ENCODE data around the gene SV2B. TPM values are rescaled to one million over a fixed set of nuclear protein-coding genes. Genes with fewer than 3 reads are reported as not detected.

SV2B gene
- total RNA-seq, 1 experiment from 2014 or later, result not detected

- ChIA-PET POLR2A (ENCODE audit: unreplicated experiment) (no interaction called here), CTCF (no interaction called here)
- peaks cover 90% of the 10 kb centered on the region for H3K27me3 ChIP-seq (ENCODE audit: insufficient read depth, low read depth)
- H3K4me2 ChIP-seq, result no peak overlapping the region
- H3K4me1 ChIP-seq (replicated peaks; ENCODE audit: insufficient read depth), result no peaks in the 10 kb centered on the region
- no peaks in the 10 kb centered on the region for H3F3A ChIP-seq (ENCODE audit: insufficient read depth, low read depth)
- H4K20me1 ChIP-seq (ENCODE audit: insufficient read depth), result no peaks in the 10 kb centered on the region
- intact Hi-C loops (cut with micrococcal nuclease; ENCODE audit: unreplicated experiment), result no loop called here
- no peaks in the 10 kb centered on the region for H3K9me3 ChIP-seq (ENCODE audit: insufficient read depth, low read depth)
- H2AFZ ChIP-seq, result no peak overlapping the region
- BruUV-seq (replicated peaks), result no TSS peak
- no peaks in the 10 kb centered on the region for H3K9me2 ChIP-seq (ENCODE audit: insufficient read depth)
- TF ChIP-seq EZH2 (IDR thresholded peaks at IDR 0.05; ENCODE audit: low read depth) (no peak), CTCF (conservative IDR thresholded peaks at IDR 0.05) (no peak)
- H3K27ac ChIP-seq, result no peak overlapping the region
- no peak overlapping the region for H3K4me3 ChIP-seq
- H3K36me3 ChIP-seq (ENCODE audit: low read depth), result no peaks in the 10 kb centered on the region
- no peak for DNase-seq
- no peaks in the 10 kb centered on the region for H3K79me2 ChIP-seq (ENCODE audit: low read depth)
Observed at GRCh38 chr15:91116113-91117067, 16.3 kb downstream of the SV2B start.

- Histone ChIP-seq H4K20me1 (ENCODE audit: insufficient read depth) (no peaks in the 10 kb centered on the region), H3F3A (ENCODE audit: insufficient read depth, low read depth) (no peaks in the 10 kb centered on the region), H2AFZ (no peak overlapping the region), H3K36me3 (ENCODE audit: low read depth) (no peaks in the 10 kb centered on the region), H3K9me3 (ENCODE audit: insufficient read depth, low read depth) (no peaks in the 10 kb centered on the region), H3K4me3 (no peak overlapping the region), H3K79me2 (ENCODE audit: low read depth) (no peaks in the 10 kb centered on the region), H3K4me2 (no peak overlapping the region), H3K4me1 (replicated peaks; ENCODE audit: insufficient read depth) (no peaks in the 10 kb centered on the region), H3K9me2 (ENCODE audit: insufficient read depth) (no peaks in the 10 kb centered on the region), H3K27ac (no peak overlapping the region), H3K27me3 (ENCODE audit: insufficient read depth, low read depth) (peaks cover 88% of the 10 kb centered on the region)
- TF ChIP-seq EZH2 (IDR thresholded peaks at IDR 0.05; ENCODE audit: low read depth) (no peak), CTCF (conservative IDR thresholded peaks at IDR 0.05) (no peak)
- ChIA-PET CTCF (no interaction called here), POLR2A (ENCODE audit: unreplicated experiment) (no interaction called here)
- no TSS peak for BruUV-seq (replicated peaks)
- DNase-seq, result no peak
- intact Hi-C loops (cut with micrococcal nuclease; ENCODE audit: unreplicated experiment), result no loop called here
Observed at GRCh38 chr15:91117375-91117774, 17.3 kb downstream of the SV2B start.

GRCh38 chr15:91118817-91119590 lies 18.9 kb downstream of the SV2B start:
- no peaks in the 10 kb centered on the region for H3K9me2 ChIP-seq (ENCODE audit: insufficient read depth)
- no peak overlapping the region for H2AFZ ChIP-seq
- ChIA-PET CTCF (interaction anchor here (0.7 kb wide), 1 partner anchor 469 kb away, joined by 3 read pairs; no protein-coding TSS in a partner anchor), POLR2A (ENCODE audit: unreplicated experiment) (no interaction called here)
- H3K27me3 ChIP-seq (ENCODE audit: insufficient read depth, low read depth), result peaks cover 84% of the 10 kb centered on the region
- H3K4me2 ChIP-seq, result no peak overlapping the region
- no peak overlapping the region for H3K27ac ChIP-seq
- BruUV-seq (replicated peaks), result no TSS peak
- H3K79me2 ChIP-seq (ENCODE audit: low read depth), result no peaks in the 10 kb centered on the region
- intact Hi-C loops (cut with micrococcal nuclease; ENCODE audit: unreplicated experiment), result no loop called here
- H3F3A ChIP-seq (ENCODE audit: insufficient read depth, low read depth), result no peaks in the 10 kb centered on the region
- H3K36me3 ChIP-seq (ENCODE audit: low read depth), result no peaks in the 10 kb centered on the region
- H3K9me3 ChIP-seq (ENCODE audit: insufficient read depth, low read depth), result no peaks in the 10 kb centered on the region
- H3K4me3 ChIP-seq, result no peak overlapping the region
- no peak for TF ChIP-seq CTCF (conservative IDR thresholded peaks at IDR 0.05)
- no peak for TF ChIP-seq EZH2 (IDR thresholded peaks at IDR 0.05; ENCODE audit: low read depth)
- no peaks in the 10 kb centered on the region for H3K4me1 ChIP-seq (replicated peaks; ENCODE audit: insufficient read depth)
- no peaks in the 10 kb centered on the region for H4K20me1 ChIP-seq (ENCODE audit: insufficient read depth)
- DNase-seq, result no peak
